T-helper 2 cell treated with Interferon-gamma antibody and Interleukin-4, amounts not matched to agents 100 ng/mL and 5 ng/mL, for 36 hours (primary cell): ENCODE data around the gene GC. TPM values are rescaled to one million over a fixed set of nuclear protein-coding genes. Genes with fewer than 3 reads are reported as not detected.
"Not testable (repeated sequence)": the region's sequence is repeated elsewhere in the genome, so short reads cannot be mapped to it uniquely, and the experiment has no call there.

Experiments used
- intact Hi-C: fragments of 100-400 bp; cut with micrococcal nuclease; formaldehyde crosslinking; loops from one replicate; pipeline ENCODE4 v1.15.1; 2023
- total RNA-seq: library from RNA; stranded (reverse); gene quantifications from 2 replicates; pipeline ENCODE4 v1.2.3, GENCODE V29; 2022

The GC gene, protein sequence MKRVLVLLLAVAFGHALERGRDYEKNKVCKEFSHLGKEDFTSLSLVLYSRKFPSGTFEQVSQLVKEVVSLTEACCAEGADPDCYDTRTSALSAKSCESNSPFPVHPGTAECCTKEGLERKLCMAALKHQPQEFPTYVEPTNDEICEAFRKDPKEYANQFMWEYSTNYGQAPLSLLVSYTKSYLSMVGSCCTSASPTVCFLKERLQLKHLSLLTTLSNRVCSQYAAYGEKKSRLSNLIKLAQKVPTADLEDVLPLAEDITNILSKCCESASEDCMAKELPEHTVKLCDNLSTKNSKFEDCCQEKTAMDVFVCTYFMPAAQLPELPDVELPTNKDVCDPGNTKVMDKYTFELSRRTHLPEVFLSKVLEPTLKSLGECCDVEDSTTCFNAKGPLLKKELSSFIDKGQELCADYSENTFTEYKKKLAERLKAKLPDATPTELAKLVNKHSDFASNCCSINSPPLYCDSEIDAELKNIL
- not detected in 2 replicates for total RNA-seq

DNA sequence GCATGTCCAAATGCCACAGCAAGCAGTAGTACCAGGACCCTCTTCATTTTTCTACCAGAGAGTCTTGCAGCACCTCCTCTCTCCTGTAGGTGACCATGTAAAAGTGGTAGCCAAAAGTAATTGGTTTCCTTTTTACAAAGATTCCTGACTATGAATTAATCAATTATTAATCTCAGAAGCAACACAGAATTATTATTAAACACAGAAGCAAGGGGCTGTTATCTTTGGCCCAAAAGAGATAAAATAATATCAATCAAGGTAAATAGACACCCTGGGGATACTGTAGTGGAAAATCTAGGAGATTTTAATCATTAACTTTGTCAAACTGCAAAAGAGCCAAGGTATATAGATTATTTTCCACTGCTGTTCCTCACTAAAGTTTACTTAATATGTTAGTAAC is at the start of gene GC:
TSS of gene GC (minus strand) at position 108 of the 400 bp plus-strand sequence. CDS start at position 47, 61 bp downstream.
- intact Hi-C loops, result no loop called here

DNA sequence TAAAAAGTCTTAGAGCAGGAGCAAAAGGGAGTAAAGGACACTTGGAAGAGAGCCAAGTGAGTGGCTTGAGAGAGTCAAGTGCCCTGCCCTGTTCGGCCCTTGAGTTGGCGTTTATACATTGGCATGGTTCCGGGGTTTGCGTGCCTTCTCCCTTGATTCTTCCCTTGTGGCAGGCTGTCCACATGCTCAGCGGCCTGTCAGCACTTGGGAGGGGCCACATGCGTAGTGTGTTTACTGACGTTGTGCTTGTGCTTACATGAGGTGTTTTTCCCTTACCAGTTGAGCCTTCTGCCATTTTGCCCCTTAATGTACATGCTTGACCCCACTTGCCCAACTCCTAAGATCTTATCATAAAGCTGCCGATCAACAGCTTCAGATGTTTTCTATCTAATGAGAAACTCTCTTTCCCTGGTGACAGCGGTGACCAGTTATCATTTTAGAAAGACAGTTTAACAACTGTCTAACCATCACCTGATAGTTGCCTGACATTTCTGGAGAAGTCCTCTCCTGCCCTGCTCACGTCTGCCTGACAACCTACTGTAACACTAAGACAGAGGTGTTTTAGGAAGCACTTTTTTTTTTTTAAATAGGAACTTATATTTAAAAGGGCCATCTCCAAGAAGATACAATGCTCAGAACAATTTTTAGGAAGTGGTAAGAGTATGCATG is 49.5 kb upstream of the GC start:
- intact Hi-C loops, result no loop called here

DNA sequence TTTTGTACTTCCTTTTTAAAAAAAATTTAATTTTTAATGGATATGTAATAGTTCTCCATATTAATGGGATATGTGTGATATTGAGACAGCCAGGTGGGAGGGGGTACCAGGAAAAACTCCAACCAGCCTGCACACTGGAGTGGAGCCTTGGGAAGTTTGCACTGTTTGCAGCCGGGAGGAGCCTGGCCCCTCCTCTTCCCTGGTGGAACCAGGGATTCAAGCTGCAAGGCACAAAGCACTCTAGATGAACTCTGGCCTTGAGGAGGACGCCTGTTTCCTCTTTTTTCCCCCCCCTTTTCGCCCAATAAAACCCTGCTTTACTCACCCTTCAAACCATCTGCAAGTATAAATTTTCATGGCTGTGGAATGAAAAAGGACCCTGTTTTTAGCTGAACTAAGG is 48.2 kb upstream of the GC start:
- intact Hi-C loops, result no loop called here

DNA sequence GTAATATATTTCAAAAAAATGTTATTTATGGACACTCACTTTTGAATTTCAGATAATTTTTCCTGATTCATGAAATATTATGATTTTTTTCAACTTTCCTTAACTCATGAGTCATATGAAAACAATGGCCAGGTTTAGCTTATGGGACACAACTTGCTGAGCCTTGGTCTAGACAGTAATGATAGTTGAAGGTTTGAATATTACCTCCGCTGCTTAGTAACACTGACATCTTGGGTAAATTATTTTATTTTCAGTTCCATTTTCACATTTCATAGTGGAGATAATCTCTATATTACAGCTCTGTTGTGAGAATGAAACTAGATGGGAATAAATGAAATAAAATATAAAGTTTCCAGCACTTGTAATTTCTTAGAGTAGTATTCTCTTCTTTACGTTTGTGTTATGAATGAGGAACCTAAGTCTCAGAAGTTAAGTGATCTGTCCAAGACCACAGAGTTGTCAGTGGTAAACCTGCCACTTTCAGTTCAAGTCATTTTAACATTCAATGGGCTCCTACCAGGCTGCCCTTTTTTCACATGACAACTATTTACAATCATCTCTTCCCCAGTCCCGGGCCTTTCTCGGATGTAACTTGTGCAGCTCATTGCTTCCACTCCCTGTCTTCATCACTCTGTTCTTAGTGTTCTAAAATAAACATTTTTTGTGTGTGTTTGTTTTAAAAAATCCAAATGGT is 46.8 kb upstream of the GC start:
- intact Hi-C loops, result no loop called here

DNA sequence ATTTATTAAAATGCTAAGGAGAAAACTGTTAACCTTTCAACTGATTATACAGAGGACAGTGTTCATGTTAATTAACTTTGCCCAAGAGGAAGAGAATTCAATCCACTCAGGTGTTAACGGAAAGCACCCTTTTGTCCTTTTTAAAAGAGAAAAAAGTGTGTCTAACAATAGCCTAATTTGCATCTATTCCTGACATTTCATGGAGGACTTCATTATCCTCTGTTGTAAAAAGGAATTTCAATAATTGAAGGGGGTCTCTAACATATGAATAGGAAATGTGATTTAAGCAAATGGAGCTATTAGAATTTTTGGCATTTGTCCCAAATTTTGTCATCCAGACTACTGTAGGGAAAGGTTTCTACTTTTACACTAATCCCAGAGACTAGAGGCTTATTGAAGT is 44.6 kb upstream of the GC start:
- intact Hi-C loops, result no loop called here

DNA sequence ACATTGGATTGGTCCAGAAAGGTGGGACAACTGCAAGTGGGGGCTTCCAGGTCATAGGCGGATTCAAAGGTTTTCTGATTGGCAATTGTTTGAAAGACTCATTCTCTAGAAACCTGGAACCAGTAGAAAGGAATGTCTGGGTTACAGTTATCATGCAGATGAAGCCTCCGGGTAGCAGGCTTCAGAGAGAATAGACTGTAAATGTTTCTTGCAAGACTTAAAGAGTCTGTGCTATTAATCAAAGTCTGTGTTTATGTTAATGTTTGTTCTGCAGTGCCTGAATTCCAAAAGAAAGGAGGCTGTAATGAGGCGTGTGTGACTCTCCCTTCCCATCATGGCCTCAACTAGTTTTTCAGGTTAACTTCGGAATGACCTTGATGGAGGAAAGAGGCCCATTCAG is 43.9 kb upstream of the GC start:
- intact Hi-C loops, result no loop called here

DNA sequence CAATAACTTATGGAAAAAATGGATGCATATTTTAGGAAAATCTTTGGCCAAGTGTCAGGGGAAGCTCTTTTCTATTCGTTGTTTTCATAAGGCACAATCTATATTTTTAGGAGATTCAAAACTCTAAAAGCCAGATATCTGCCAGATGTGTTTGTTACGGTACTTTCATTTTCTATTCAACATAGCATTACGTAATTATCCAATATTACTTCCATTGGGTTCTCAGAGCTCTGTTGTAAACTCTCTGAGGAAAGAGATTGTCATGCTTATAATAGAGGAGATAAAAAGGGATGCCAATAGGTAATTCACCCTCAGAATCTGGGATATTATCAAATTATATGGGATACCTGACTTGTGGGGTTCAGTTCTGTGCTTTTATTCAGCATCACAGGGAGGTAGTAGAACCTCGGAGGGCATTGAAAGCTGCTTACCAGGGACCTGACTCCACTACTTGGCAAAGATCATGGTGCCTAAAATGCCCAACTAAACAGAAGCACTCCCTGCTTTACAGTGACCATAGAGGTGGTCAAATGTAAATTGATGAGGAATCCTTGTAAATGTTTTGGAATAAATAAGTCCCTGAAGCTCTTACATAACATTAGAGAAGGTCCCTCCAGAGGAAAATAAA is 32.9 kb upstream of the GC start:
- intact Hi-C loops, result no loop called here

DNA sequence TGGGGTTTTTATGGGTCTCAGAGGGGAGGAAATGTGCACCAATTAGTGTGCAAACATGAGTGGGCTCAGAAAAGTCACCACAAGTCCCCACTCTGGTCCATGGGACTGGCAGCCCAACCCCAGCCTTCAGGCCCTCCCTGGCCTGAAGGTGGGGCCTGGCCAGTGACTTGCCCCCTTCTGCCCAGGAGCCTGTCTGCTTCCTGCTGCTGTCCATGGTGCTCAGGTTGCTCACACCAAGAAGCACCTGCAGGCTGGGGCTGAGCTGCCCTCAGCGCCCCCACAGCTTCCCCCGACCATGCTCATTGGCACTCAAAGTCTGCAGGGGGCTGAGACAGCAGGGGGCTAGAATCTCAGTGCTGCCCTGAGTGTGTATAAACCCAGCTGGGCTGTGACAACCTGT is 30.6 kb upstream of the GC start:
- intact Hi-C loops, result no loop called here

DNA sequence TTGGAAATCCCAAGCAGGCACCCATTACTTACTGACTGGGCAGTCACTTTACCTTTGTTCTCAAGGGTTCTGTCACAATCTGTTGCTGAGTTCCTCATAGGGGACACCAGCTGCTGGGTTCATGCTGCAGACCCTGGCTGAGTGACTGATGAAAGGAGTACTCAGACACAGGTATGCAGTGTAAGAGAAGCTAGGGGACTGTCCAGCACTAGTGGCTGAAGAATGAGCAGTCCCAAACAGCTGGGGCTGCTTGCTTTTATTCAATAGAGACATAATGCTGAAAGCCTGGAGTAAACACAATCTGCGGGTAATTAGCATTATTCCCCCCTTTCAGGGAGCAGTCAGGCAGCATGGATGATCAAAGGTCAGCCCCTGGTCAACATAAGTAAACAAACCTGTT is 25.9 kb upstream of the GC start:
- intact Hi-C loops, result not testable (repeated sequence)

DNA sequence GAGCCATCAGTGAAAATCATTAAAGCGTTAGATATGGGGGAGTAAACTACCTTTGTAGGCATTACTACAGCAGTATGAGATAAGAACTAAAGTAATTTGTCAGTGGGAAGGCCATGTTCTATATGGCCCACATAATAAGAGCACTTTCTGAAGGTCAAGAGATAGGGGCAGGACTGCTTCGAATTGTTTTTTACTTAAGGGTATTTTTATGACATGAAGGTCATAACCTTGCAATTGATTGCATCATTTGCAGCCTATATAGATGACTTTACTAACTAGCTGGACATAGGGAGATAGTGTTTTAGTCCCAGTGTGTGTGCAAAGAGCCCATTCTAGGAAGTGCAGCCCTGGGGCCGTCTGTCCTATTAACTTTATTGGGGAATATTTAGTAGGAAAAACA is 23.6 kb upstream of the GC start:
- intact Hi-C loops, result no loop called here

DNA sequence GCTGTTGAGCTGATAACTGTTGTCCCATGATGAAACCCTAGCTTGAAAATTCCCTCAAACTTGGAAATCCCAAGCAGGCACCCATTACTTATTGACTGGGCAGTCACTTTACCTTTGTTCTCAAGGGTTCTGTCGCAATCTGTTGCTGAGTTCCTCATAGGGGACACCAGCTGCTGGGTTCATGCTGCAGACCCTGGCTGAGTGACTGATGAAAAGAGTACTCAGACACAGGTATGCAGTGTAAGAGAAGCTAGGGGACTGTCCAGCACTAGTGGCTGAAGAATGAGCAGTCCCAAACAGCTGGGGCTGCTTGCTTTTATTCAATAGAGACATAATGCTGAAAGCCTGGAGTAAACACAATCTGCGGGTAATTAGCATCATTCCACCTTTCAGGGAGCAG is 21.4 kb upstream of the GC start:
- intact Hi-C loops, result not testable (repeated sequence)

DNA sequence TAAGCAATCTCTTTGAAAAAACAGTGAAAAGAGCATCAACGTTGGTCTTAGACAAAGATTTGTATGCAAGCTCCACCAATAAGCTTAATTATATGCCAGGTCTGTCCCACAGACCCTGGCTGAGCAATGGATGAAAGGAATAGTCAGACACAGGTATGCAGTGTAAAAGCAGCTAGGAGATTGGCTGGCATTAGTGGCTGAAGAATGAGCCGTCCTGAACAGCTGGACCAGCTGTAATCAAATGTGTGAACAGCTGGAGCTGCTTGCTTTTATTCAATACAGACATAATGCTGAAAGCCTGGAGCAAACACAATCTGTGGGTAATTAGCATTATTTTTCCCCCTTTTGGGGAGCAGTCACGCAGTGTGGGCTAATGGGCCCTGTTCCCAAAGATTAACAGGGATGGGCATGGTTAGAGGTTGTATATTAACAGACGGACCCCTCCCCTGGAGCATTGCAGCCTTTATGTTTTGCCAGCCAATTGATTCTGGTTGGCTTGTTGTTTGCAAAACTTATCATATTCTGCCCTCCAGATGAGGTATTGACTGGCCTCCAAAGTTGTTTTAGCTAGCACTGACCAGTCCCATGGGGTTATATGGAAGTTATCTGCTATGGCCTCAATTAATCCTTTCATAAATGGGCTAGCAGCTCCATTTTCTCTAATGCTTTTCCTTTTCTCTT is 20.3 kb upstream of the GC start:
- intact Hi-C loops, result not testable (repeated sequence)

DNA sequence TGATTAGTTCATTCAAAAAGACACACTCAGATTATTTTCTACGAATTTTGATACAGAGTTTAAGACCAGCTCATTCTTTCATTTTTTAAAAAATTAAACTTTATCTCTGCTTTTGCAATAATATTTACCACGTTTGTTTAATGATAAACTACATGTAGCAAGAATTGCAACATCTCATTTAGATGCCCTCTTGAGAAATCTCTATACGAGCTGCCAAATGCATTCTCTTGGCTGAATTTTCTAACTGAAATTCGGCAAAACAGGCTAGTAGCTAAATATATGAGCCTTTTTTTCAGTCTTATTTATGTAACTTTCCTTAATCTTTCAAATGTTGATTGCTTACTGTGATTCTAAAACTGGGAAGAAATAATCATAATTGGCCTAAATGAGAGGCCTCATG is 2.1 kb upstream of the GC start:
- intact Hi-C loops, result no loop called here

DNA sequence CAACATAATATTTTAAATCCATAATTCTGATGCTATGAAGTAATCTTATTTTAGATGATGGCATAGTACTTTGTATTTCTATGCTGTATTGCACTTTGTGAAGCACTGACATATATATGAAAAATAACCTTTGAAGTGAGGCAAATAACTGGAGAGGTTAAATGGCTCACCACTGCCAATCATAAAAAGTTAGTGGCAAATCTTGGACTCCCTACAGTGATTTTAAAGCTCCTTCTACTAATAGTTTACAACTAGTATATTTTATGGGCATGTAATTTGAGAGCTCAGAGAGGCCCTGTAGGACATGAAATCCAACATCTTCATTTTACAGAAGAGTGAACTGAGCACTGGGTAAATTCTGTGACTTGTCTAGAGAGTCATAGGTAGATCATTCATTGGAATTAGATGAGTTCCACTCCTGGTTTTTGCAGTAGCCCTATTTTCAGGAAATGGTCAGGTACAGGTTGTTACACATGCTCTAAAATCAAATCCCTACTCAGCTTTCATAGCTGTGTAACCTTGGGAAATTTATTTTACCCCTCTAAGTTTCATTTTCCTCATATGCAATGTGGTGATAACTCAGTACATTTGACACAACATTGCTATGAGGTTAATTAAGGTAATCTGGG is 804 bp upstream of the GC start:
- intact Hi-C loops, result no loop called here

DNA sequence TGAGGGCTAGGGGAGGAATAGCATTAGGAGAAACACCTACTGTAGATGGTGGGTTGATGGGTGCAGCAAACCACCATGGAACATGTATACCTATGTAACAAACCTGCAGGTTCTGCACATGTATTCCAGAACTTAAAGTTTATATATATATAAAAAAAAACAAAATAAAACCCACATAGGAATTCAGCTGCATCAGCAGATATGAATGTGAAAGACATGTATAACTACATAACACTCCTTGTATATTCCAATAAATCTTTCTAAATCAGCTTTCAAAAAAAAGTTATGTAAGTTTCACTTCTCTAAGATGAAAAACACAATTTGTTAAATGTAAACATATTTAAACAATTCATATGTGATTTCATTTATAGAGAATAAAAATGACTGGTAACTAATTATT is 6.0 kb downstream of the GC start:
- intact Hi-C loops, result no loop called here

DNA sequence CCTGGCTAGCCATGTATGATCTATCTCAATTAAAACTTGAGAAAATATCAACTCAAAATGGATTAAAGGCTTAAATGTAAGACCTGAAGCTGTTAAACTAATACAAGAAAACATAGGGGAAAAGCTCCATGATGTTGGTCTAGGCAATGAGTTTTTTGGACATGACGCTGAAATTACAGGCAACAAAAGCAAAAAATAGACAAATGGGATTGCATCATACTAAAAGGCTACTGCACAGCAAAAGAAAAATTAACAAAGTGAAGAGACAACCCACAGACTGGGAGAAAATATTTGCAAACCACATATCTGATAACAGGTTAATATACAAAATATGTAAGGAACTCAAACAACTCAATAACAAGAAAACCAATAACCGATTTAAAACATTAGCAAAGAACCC is 8.4 kb downstream of the GC start:
- intact Hi-C loops, result no loop called here

DNA sequence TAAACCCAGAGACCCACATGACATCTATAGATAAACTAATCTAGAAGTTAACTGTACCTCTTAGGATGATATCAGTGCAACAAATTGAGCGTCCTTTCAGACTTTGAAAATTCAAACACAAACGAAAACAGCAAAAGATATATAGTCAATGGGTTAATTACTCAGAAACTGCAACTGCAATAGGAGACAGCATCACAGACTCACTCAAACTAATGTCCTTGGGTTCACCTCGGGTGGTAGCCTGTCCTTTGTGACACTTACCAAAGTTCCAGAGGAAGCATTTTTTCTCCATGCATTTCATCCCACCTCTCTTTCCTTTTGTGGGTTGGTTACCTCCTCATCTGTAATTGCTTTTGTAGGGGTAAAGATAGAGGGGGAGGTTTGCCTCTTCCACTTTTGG is 9.7 kb downstream of the GC start:
- intact Hi-C loops, result no loop called here

DNA sequence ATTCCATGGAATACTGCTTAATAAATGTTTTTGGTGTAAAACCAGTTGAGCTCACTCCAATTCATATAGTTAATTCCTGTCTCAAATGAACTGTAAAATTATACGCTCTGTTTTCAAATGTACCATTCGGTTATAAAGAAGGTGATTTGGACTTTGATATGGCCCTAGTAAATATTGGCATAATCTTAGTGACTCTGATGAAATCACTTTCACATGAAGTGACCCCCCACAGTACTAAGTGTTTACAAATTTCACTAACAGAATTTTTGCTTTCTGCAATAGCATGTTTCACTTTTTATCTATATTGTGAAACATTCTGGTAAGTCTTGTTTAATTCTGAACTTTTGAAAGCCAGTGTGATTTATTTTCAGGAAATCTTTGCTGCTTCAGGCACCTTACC is 10.9 kb downstream of the GC start:
- intact Hi-C loops, result no loop called here

DNA sequence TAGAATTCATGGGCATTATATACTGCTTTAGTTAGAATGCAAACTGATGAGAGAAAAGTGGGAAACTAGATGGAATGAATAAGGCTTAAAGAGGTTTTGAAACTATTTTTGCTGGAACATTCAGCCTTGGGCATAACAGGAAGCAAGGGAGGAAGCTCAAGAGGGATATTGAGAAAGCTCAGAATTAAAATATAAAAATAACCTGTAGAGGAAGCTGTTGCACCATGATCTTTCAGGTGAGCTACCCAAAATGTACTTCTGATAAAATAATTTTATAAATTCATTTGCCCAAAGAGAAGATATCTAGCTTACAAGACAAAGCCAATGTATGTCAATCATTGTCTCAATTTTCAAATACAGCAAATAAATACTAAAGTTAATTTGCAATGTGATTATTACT is 11.3 kb downstream of the GC start:
- intact Hi-C loops, result no loop called here

DNA sequence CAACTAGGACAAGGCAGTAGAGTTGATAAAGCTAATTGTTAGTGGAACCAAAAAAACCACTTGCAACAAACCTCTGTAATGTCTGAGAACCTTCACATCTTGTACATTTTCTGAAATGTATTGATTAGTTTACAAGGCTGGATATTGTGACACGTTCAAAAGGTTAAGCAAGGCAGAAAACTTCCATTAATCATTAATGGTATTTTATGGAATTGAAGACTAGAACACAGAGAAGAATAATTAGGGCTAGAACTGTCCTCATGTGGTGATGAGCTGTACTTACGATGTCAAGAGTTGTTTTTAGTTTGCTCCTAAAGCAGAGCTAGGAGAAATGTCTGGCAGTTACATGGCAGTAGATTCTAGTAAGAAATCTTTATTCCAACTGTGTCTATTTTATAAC is 12.3 kb downstream of the GC start:
- intact Hi-C loops, result no loop called here

DNA sequence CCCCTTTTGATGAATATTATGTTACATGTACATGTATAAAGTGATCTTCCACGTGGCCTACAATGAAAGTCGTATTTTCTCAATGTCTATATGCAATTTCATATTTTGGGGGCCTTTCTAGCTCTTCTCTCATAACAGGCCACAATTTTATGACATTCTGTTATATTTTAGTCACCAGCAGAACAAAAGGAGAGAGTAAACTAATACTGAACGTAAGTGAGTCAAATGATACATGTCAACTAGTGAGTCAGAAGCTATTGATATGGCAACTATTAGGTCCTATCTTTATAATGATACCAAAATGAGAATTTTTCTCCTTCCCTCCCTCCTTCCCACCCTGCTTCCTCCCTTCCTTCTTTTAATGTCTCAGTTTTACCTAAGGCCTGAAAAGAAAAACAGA is 14.4 kb downstream of the GC start:
- intact Hi-C loops, result no loop called here
